Measurements from ENCODE around the gene KDM7A. TPM values are rescaled to one million over a fixed set of nuclear protein-coding genes. Genes with fewer than 3 reads are reported as not detected.

The KDM7A gene
- total RNA-seq, 1 donor from 2014 or later, result 65.1 TPM

DNA sequence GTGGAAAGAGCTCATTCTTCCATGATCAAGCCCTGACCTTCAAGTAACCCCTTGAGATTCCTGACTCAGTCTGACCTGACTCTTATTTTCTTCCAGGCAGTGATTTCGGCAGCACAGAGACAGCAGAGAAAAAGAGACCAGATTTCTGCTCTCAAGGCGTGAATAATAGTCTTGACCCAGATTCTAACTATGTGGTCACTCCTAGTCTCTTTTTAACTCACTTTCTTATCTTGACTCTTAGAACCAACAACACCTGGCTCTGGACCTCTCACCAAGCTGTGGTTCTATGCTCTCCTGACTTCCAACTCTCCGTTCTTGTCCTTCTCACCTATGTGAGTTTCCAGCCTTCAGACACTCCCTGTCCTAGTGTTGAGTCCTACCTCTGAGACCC, 36.9 kb upstream of the KDM7A start:
- no peak for DNase-seq (ENCODE audit: low spot score in 2 of 2)
- no peaks in the 10 kb centered on the region for H3K36me3 ChIP-seq
- no peak overlapping the region for H3K27ac ChIP-seq
- intact Hi-C loops (cut with DNase I), result no loop called here
- no peaks in the 10 kb centered on the region for H3K27me3 ChIP-seq
- no peaks in the 10 kb centered on the region for H3K9me3 ChIP-seq
- TF ChIP-seq, protein P1, sequence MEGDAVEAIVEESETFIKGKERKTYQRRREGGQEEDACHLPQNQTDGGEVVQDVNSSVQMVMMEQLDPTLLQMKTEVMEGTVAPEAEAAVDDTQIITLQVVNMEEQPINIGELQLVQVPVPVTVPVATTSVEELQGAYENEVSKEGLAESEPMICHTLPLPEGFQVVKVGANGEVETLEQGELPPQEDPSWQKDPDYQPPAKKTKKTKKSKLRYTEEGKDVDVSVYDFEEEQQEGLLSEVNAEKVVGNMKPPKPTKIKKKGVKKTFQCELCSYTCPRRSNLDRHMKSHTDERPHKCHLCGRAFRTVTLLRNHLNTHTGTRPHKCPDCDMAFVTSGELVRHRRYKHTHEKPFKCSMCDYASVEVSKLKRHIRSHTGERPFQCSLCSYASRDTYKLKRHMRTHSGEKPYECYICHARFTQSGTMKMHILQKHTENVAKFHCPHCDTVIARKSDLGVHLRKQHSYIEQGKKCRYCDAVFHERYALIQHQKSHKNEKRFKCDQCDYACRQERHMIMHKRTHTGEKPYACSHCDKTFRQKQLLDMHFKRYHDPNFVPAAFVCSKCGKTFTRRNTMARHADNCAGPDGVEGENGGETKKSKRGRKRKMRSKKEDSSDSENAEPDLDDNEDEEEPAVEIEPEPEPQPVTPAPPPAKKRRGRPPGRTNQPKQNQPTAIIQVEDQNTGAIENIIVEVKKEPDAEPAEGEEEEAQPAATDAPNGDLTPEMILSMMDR (IDR thresholded peaks at IDR 0.05), result no peak
- no peaks in the 10 kb centered on the region for H3K4me1 ChIP-seq
- no peak overlapping the region for H3K4me3 ChIP-seq

DNA sequence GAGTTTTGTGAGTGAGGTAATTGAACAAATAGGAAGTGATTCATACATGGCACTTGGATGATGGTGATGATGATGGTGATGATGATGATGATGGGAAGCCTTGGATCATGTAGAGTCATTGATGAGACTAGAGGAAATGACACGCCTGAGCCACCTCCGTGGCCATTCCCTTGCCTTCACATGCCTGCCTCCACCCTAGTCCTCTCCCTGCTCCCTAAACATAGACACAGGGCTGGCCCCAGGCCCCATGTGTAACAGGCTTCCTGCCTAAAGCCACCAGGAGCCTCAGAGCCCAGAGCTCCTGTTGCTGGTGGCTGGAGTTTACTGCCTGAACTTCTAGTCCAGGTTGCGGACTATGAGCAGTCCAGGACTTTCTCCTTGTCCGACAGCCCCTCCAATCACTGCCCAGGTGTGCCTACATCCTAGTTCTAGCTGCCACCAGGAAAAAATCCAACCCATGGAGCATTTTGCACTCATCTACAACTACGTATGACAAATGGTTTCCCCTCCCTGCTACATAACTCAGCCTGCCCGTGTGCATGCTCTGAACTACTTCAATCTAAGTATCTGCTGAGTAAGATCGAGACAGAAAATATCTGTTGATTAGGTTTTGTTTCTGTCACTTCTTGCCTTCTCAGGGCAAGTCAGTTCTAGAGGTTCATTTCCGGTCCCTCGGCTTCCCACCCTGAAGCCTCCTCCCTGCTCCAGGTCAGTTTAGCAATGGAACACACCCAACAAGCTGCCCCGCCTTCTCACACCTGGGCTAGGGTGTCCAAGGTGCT, 35.5 kb upstream of the KDM7A start:
- TF ChIP-seq, protein P1 (IDR thresholded peaks at IDR 0.05), result no peak
- no peak overlapping the region for H3K27ac ChIP-seq

DNA sequence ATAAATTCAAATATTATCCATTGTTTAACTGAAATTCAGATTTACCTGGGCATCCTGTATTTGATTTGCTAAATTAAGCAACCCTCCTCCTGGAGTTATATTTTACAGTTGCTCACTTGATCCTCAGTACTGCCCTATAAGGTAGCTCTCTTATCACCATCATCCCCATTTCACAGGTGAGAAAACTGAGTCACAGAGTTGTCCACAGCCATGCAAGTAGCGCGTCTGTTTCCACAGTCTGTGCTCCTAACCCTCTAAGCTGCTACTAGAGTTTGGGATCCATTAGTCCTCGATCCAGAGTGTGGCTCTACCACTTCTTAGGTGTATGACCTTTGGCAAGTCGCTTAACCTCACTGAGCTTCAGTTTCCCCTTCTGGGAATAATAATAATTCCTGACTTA, 34.9 kb upstream of the KDM7A start:
- Histone ChIP-seq H3K27me3 (no peaks in the 10 kb centered on the region), H3K27ac (no peak overlapping the region), H3K4me1 (no peaks in the 10 kb centered on the region), H3K9me3 (no peaks in the 10 kb centered on the region), H3K36me3 (no peaks in the 10 kb centered on the region), H3K4me3 (no peak overlapping the region)
- intact Hi-C loops (cut with DNase I), result no loop called here
- TF ChIP-seq, protein P1 (IDR thresholded peaks at IDR 0.05), result no peak
- DNase-seq (ENCODE audit: low spot score in 2 of 2), result no peak

More for the DNA sequence above, 35.5 kb upstream of the KDM7A start:
- no peaks in the 10 kb centered on the region for H3K9me3 ChIP-seq
- no peaks in the 10 kb centered on the region for H3K36me3 ChIP-seq
- DNase-seq (ENCODE audit: low spot score in 2 of 2), result no peak
- no peaks in the 10 kb centered on the region for H3K4me1 ChIP-seq
- no peaks in the 10 kb centered on the region for H3K27me3 ChIP-seq
- intact Hi-C loops (cut with DNase I), result no loop called here
- H3K4me3 ChIP-seq, result no peak overlapping the region

DNA sequence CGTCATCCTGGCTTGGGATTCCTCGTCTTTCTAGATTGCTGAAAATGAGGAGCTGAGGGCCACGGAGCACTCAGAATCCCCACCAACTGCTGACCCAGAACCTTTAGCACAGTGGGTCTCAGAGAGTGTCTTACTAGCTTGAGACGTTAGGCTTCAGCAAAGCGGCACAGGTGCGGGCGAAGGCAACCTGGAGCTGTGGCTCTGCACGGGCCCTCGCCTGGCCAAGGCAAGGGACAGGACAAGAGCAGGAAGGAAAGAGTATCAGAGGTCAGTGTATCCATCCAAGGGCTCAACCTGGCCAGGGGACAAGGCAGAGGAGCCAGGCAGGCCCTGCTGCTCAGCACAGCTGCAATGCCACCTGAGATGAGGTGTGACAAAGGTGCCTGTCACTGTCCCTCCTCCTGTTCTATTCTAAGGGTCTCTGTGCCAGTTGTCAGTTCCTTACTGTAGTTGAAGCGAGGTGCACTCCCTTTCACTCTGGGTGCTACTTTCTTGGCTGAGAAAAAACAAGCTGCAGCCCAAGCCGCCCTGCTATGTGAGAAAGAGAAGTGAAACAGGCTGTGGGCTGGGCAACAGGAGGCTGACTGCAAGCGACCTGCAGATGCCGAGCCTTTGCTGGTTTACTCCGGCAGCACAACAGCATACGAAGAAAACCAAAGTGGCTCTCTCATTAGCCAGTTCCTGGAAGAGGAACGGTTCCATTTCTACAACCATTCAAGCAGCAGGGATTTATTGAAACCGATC, 33.3 kb upstream of the KDM7A start:
- intact Hi-C loops (cut with DNase I), result no loop called here
- no peaks in the 10 kb centered on the region for H3K27me3 ChIP-seq
- H3K4me3 ChIP-seq, result no peak overlapping the region
- H3K4me1 ChIP-seq, result no peaks in the 10 kb centered on the region
- H3K27ac ChIP-seq, result no peak overlapping the region
- no peak for DNase-seq (ENCODE audit: low spot score in 2 of 2)
- no peaks in the 10 kb centered on the region for H3K9me3 ChIP-seq
- TF ChIP-seq, protein P1 (IDR thresholded peaks at IDR 0.05), result no peak
- H3K36me3 ChIP-seq, result no peaks in the 10 kb centered on the region

DNA sequence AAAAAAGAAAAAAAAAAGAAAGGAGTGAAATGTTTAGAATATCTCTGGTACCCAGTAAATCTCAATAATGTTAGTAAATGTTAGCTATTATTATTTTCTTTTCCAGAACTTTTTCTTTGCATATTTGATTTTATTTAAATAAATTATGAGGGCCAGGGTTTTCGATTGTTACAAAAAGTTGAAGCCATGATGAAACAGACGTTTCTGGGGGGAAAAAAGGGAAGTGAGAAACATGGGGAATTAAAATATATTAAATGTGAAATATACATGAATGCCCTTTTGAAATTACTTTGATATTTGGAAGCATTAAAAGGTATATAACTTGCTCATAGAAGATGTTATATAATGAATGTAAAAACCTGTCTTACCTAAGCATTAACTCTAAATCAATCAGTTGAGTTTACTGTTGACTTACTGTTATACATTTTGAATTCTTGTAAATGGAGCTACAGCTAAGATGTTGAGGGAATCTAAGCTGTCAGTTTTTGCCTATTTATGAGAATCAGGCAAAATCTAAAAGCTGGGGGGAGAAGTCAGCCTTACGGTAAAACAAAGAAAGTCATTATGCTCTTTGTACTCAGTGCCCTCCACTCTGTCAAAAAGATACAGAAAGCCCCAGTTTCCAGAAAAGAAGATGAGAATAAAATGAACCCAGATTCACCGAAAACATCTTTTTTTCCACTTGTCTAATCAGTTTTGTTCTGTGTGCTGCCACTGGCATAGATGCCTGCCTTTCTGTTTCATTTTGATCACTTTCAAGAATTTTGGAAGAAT, 30.0 kb upstream of the KDM7A start:
- TF ChIP-seq, protein P1 (IDR thresholded peaks at IDR 0.05), result no peak
- no peaks in the 10 kb centered on the region for H3K27me3 ChIP-seq
- no peak overlapping the region for H3K4me3 ChIP-seq
- DNase-seq (ENCODE audit: low spot score in 2 of 2), result no peak
- intact Hi-C loops (cut with DNase I), result no loop called here
- peaks cover 0 to 4% of the 10 kb centered on the region in 2 donors for H3K9me3 ChIP-seq
- no peaks in the 10 kb centered on the region for H3K36me3 ChIP-seq
- H3K4me1 ChIP-seq, result no peaks in the 10 kb centered on the region
- no peak overlapping the region for H3K27ac ChIP-seq

Data from ascending aorta (tissue), 2 donors.